T-helper 1 cell (primary cell): ENCODE measurements around the gene COL23A1.

Experiments used
- DNase-seq, 5 donors: peaks; one replicate each; pipeline ENCODE4 v3.0.0-alpha.2; 2012 to 2020

Gene COL23A1

DNA sequence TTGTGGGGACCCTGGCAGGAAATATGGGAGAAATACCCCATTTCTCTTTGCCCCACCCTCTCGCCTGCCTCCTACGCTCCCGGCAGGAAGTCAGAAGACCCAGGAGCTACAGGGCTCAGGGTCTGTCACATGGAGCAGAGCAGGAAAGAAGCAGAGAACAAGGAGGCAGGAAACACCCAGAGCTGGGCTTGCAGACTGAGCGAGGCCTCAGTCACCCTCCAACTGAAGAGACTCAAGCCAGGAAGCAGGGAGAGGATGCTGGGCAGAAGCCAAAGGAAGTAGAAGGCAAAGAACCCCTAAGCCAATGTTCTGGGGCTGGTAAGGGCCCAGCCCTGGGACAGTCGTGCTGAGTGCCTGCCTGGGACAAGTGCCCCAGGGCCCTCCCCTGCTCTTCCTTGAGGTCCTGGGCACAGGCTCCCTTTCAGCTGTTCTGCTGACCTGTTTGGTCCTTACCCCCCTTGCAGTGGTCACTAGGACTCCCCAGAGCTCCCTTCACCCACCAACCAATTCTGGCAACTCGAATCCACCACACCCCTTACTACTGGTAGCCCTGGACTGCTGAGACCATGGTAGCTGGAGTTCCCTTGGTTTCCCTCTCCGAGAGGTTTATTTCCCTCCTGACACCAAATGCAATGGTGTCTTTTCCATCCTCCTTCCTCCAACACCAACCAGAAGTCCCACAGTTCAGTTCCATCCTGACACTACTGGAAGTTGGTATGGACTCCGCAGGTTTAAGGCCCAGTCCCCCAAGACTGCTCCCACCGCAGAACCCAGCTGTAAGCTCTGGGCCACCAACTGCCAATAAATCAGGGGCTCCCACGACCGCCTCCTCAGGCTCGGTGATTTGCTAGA, 157.5 kb downstream of the COL23A1 start:
- no peak for DNase-seq

DNA sequence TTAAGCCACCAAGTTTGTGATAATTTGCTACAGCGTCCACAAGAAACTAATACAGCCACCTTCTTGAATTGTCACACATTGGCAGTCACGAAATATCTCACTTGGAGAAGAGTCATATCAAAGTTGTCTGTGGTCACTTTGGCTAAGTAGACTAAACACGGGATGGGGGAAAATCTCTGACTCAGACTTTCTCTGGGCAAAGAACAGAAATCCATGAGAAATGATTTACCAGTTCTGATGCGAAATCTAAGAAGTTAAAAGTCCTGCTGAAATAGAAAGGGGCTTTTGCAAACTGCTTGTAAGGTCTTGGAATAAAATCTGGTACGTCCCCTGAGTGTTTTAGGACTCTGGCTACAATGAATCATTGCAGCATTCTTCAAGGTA, 158.4 kb downstream of the COL23A1 start:
- DNase-seq: no peak

- DNase-seq: no peak
These were observed 159.0 kb downstream of the COL23A1 start for GRCh38 chr5:178431063-178431781.

- no peak for DNase-seq
These were observed 159.8 kb downstream of the COL23A1 start for GRCh38 chr5:178430186-178431062.

GRCh38 chr5:178429491-178430185, 160.6 kb downstream of the COL23A1 start:
- DNase-seq: no peak

DNA sequence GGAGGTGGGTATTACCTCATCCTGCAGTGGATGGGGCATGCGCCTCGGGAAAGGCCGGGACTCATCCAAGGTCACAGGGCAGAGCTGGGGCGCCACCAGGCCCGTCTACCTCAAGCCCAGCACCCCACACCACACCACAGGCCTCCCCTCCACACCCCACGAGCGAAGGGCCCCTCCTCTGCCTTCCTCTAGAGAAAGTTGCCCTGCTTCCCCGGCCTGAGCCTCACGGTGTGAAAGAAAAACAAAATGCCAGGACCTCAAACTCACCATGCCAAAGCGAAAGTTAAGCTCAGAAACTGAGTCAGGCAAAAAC, 161.1 kb downstream of the COL23A1 start:
- no peak for DNase-seq

GRCh38 chr5:178428341-178429155, 161.6 kb downstream of the COL23A1 start:
- no peak for DNase-seq

GRCh38 chr5:178427576-178428197, 162.5 kb downstream of the COL23A1 start:
- no peak for DNase-seq

- no peak for DNase-seq
These were observed 163.7 kb downstream of the COL23A1 start for GRCh38 chr5:178426326-178427130.

DNA sequence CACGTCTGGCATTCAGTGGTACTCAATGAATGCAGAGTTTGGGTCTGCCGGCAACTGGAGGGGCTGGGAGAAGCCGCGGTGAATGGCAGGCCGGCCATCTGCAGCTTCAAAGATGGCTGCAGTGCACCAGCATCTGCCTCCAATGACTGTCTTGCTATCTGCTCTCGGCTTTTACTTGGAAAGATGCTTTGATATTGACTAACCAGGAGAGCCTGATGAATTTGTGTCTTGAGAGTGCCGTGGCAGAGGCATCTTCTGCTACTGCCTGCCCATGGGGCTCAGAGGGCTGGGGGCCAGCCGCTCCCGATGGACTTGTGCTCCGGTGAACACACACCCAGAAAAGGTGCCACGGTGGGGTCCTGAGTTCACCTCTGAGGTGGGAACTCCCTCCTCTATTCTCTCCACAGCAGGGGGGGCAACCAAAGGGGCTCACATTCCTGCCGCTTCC, 164.5 kb downstream of the COL23A1 start:
- no peak for DNase-seq

- DNase-seq: no peak
These were observed 165.4 kb downstream of the COL23A1 start for GRCh38 chr5:178424810-178425177.

DNA sequence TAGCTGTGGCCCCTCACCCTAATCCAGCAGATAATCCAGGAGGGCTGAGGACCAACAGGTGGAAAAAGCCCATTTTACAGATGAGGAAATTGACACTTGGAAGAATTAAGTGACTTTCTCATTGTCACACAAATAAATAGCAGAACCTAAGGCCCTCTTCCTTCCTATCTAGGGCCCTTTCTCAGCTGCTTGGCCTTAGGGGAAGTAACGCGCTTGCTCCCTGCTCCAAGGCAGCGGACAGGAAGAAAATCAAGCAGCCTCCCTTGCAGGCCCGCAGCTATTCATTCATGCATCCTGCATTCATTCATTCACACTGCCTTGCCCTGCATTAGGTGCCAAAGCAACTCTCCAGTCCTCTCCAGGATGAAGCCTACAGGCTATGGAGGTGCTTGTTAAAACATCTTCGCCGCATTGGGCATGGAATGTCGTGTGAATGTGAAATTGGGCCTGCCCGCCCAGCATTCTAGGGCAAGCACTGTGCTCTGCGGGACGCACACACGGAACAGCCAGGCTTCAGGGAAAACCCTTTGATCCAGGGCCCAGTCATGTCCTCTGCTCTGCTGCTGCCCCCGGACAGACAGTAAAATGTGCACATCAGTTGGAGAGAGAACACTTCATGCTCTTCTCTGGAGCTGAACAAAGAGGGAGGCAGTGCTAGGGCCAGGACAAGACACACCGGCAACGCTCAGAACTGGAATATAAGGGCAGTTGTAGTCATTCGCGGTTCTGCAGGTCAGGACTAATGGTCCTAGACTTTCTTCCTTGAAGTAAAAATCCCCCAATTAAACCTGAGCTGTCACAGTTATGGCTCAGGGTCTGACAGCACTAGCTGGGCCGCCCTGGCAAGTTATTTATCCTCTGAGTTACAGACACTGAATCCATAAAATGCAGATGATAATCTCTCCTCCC, 166.0 kb downstream of the COL23A1 start:
- no peak for DNase-seq

GRCh38 chr5:178423431-178423830, 166.8 kb downstream of the COL23A1 start:
- no peak for DNase-seq

- no peak for DNase-seq
These were observed 167.8 kb downstream of the COL23A1 start for GRCh38 chr5:178422400-178422775.

- no peak for DNase-seq
These were observed 168.3 kb downstream of the COL23A1 start for GRCh38 chr5:178421699-178422399.

DNA sequence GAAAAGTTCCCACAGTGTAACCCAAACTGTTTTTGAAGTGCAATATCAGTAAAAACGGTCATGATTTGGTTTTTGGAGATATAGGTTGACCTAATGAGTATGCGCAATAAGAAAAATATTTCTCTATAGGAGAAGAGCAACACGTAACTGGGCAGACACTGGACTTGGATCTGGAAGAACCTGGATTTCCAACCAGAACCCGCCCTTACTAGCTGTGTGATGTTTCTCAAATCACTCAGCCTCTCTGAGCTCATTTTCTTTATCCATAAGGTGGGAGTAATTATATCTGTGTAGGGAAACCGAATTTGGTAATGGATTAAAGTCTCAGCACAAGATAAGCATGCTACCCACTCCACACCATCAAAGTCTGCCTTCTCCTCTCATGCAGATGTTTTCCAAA, 169.1 kb downstream of the COL23A1 start:
- DNase-seq: no peak

DNA sequence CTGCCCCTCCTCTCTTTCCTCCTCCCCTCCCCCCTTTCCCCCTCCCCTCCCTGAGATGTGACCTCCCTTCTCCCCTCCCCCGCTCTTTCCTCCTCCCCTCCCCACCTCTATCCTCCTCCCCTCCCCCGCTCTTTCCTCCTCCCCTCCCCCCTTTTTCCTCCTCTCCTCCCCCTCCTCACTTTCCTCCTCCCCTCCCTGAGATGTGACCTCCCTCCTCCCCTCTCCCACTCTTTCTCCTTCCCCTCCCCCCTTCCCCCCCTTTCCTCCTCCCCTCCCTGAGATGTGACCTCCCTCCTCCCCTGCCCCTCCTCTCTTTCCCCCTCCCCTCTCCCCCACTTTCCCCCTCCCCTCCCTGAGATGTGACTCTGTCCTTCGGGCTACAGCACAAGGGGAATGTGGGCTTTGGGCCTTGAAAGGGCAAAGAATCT, 169.8 kb downstream of the COL23A1 start:
- DNase-seq: no peak

DNA sequence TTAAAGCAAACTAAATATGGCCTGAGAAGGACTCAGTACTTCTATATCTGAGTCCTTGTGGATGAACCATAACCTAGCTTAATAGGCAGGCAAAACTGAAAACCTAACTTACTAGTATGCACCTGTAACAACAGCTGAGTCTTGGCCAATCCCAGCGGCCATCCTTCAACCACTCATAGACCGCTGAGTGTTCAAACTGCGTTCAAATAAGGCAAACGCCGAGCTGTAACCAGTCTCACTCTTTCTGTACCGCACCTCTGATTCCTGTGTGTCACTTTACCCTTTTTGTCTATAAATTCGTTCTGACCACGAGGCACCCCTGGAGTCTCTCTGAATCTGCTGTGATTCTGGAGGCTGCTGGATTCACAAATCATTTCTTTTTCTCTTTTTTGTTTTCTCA, 170.5 kb downstream of the COL23A1 start:
- no peak for DNase-seq

GRCh38 chr5:178419196-178419595, 171.0 kb downstream of the COL23A1 start:
- no peak for DNase-seq
